ENCODE measurements around the gene STK26.
"Not testable (repeated sequence)": the region's sequence is repeated elsewhere in the genome, so short reads cannot be mapped to it uniquely, and the experiment has no call there.

STK26 gene

GRCh38 chrX:132098704-132099103 is 75.6 kb downstream of the STK26 start:
- not testable (repeated sequence) for H3K4me1 Mint-ChIP-seq (ENCODE audit: low read depth); H3K27ac Mint-ChIP-seq; H3K9me3 Mint-ChIP-seq (ENCODE audit: low read depth); H3K36me3 Mint-ChIP-seq; H3K4me3 Mint-ChIP-seq; H3K27me3 Mint-ChIP-seq

- Mint-ChIP-seq H3K27ac (no peak overlapping the region), H3K4me3 (no peak overlapping the region), H3K4me1 (ENCODE audit: low read depth) (no peaks in the 10 kb centered on the region), H3K36me3 (no peaks in the 10 kb centered on the region), H3K27me3 (no peaks in the 10 kb centered on the region), H3K9me3 (ENCODE audit: low read depth) (no peaks in the 10 kb centered on the region)
These were observed 78.1 kb downstream of the STK26 start for GRCh38 chrX:132101206-132101605.

- Mint-ChIP-seq H3K27ac (no peak overlapping the region), H3K36me3 (no peaks in the 10 kb centered on the region), H3K4me1 (ENCODE audit: low read depth) (no peaks in the 10 kb centered on the region), H3K9me3 (ENCODE audit: low read depth) (no peaks in the 10 kb centered on the region), H3K27me3 (no peaks in the 10 kb centered on the region), H3K4me3 (no peak overlapping the region)
These were observed 78.7 kb downstream of the STK26 start for GRCh38 chrX:132101799-132102198.

DNA sequence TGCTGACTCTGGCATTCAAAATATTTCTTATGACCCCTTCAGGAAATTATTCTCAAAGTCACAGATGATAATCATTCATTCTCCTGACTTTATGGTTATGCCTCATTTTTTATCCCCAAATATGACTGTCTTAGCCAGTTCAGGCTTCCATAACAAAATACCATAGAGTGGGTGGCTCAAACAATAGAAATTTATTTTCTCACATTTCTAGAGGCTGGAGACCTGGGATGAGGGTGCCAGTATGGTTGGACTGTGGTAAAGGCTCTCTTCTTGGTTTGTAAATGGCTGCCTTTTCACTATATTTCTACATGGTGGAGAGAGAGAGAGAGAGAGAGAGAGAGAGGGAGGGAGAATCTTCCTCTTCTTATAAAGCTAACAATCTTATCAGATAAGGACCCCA is 84.2 kb downstream of the STK26 start:
- Mint-ChIP-seq H3K36me3 (no peaks in the 10 kb centered on the region), H3K9me3 (ENCODE audit: low read depth) (no peaks in the 10 kb centered on the region), H3K27me3 (no peaks in the 10 kb centered on the region), H3K4me3 (no peak overlapping the region), H3K4me1 (ENCODE audit: low read depth) (no peaks in the 10 kb centered on the region), H3K27ac (no peak overlapping the region)

GRCh38 chrX:132114607-132115006 is 91.5 kb downstream of the STK26 start:
- H3K4me1 Mint-ChIP-seq (ENCODE audit: low read depth) = peaks cover 3% of the 10 kb centered on the region
- H3K4me3 Mint-ChIP-seq = no peak overlapping the region
- H3K27me3 Mint-ChIP-seq = no peaks in the 10 kb centered on the region
- H3K27ac Mint-ChIP-seq = no peak overlapping the region
- no peaks in the 10 kb centered on the region for H3K9me3 Mint-ChIP-seq (ENCODE audit: low read depth)
- no peaks in the 10 kb centered on the region for H3K36me3 Mint-ChIP-seq

DNA sequence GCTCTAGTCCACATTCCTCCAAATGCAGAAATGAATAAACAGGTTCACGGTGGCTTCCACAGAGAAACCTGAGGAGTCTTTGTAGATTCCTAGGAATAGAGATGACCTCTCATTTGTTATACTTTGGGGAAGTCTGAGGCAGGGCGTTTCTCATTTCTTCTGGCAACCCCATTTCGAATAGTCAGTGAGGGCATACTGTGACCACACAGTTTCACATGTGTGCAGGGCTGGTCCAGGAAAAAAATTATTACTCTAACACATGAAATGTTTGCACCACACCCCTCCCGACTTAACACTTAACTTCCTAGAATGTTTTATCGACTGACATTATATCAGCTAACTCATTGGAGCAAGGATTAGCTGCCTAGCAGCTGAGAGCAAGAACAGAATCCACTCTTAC is 92.7 kb downstream of the STK26 start:
- Mint-ChIP-seq H3K36me3 (no peaks in the 10 kb centered on the region), H3K27me3 (no peaks in the 10 kb centered on the region), H3K9me3 (ENCODE audit: low read depth) (no peaks in the 10 kb centered on the region), H3K27ac (no peak overlapping the region), H3K4me3 (no peak overlapping the region), H3K4me1 (ENCODE audit: low read depth) (peaks cover 3% of the 10 kb centered on the region)

DNA sequence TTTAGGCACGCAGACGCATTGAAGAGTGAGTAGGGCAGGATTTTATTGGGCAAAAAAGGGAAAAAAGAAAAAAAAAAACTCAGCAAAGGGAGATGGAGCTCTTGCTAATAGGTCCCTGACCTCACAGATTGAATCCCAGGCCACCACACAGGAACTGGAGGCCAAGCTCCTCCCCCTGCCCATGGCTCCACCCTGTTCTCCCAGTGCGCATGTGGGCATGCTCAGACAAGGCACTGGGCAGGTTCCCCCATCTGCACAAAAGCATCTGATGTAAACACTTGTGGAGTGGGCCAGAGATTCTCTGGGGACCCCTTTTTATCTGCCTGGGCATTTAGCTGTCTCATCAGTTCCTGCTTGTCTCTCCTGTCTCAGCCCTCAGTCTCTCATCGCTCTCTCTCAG is 95.3 kb downstream of the STK26 start:
- Mint-ChIP-seq H3K27ac (no peak overlapping the region), H3K9me3 (ENCODE audit: low read depth) (no peaks in the 10 kb centered on the region)

DNA sequence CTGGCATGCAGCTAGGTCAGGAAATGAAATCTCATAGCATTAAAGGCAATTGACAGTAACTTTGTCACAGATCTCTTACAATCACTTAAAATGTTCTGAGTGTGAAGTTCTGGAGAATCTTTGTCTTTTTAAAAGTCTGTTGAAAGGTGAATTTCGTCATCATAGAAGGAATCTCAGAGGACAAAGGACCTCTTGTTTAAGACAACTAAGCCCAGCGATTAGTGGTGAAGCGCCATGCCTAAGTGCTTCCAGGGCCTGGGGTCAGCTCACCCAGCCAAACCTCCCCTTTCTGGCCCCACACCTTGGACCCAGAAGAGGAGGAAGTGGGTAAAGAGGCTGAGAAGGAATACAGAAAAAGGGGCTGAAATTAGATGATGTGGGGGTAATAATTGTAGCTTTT is 96.2 kb downstream of the STK26 start:
- Mint-ChIP-seq H3K27me3 (no peaks in the 10 kb centered on the region), H3K36me3 (no peaks in the 10 kb centered on the region), H3K9me3 (ENCODE audit: low read depth) (no peaks in the 10 kb centered on the region), H3K4me1 (ENCODE audit: low read depth) (peaks cover 3% of the 10 kb centered on the region), H3K27ac (no peak overlapping the region), H3K4me3 (no peak overlapping the region)

More for the DNA sequence above, 95.3 kb downstream of the STK26 start:
- H3K4me1 Mint-ChIP-seq (ENCODE audit: low read depth) = peaks cover 3% of the 10 kb centered on the region
- H3K27me3 Mint-ChIP-seq = no peaks in the 10 kb centered on the region
- no peak overlapping the region for H3K4me3 Mint-ChIP-seq
- H3K36me3 Mint-ChIP-seq = no peaks in the 10 kb centered on the region

DNA sequence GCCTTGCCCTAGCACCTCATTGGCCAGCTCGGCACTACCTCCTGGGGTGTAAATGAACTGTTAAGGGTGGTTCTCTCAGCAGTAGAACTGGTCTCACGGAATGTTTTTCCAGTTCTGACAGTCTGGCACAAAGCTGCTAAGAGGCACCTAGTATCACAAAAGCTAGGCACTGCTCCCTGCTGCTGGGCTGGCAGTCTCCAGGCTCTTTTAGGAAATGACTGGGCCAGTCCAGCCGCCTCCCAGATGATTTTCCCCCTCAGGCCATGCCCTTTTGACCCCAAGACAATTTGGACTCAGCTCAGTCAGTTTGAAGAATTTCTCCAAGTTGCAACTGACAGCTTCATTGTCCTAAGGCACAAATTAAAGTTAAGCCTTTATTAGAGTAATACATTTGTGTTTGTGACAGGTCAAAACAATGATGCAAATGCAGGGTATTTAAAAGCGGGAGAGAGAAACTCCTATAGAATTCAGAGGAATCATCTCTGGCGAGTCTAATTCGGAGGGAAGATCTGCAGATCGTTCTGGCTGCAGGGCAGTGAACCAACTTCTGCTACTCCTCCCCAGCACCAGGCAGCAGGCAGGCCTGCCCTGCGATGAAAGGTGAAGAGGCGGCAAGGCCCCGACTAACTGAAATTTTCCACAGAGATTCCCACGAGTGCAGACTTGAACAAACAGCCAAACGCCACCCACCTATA is 96.9 kb downstream of the STK26 start:
- Mint-ChIP-seq H3K27ac (no peak overlapping the region), H3K36me3 (no peaks in the 10 kb centered on the region), H3K9me3 (ENCODE audit: low read depth) (no peaks in the 10 kb centered on the region), H3K4me1 (ENCODE audit: low read depth) (no peaks in the 10 kb centered on the region), H3K4me3 (no peak overlapping the region), H3K27me3 (no peaks in the 10 kb centered on the region)

DNA sequence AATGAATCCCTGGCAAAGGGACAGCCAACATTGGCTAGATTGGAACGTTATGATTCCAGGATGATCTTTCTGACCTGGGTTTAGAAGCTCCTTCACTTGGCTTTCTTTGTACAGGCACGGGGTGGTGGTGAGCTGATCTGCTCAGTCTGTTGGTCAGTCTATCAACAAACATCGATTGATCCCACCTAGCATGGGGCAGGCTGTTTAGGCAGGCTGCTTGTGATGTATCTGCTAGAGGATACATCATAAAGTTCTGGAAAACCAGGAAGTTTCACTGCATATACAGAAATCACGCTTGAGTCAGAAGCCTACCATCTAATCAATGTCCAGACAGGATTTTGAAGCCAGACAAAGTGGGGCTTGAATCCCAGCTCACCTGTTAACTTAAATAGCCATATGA is 97.8 kb downstream of the STK26 start:
- Mint-ChIP-seq H3K27me3 (no peaks in the 10 kb centered on the region), H3K36me3 (no peaks in the 10 kb centered on the region), H3K9me3 (ENCODE audit: low read depth) (no peaks in the 10 kb centered on the region)

More for the DNA sequence above, 97.8 kb downstream of the STK26 start:
- Mint-ChIP-seq H3K4me1 (ENCODE audit: low read depth) (no peaks in the 10 kb centered on the region), H3K4me3 (no peak overlapping the region), H3K27ac (no peak overlapping the region)

All from activated naive CD8-positive, alpha-beta T cell (primary cell).